ENCODE data around the gene CFDP1. TPM values are rescaled to one million over a fixed set of nuclear protein-coding genes. Genes with fewer than 3 reads are reported as not detected.

CFDP1 gene
- total RNA-seq, 1 experiment from 2014 or later = 97.6 TPM

DNA sequence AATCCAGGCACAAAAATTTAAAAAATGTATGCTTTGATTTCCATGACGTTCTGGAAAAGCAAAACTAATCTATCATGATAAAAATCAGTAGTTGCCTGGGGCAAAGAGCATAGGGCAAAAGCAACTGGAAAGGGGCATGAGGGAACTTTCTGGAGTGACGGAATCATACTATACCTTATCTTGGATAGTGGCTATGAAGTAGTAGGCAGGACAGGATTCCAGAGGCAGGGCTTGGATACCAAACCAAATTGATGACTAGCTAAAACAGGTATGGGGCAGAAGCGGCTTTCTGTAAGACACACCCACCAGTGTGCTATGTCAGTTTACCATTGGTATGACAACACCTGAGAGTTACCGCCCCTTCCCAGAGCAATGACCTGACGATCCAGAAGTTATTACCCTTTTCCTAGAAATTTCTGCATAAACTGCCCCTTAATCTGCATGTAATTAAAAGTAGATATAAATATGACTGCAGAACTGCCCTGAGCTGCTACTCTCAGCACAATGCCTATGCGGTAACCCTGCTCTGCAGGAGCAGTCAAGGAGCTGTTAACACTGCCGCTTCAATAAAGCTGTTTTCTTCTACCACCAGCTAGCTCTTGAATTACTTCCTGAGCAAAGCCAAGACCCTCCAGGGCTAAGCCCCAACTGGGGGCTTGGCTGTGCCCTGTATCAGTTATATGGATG lies 56.7 kb downstream of the CFDP1 start:
- Histone ChIP-seq H3K36me3 (ENCODE audit: insufficient read depth, low read length, poor library complexity, severe bottlenecking) (no peaks in the 10 kb centered on the region), H3K27me3 (replicated peaks; ENCODE audit: insufficient read depth, low read depth, low read length, poor library complexity) (no peaks in the 10 kb centered on the region), H3K4me3 (ENCODE audit: low read depth, low read length, poor library complexity, severe bottlenecking) (no peak overlapping the region), H3K4me1 (ENCODE audit: insufficient read depth, low read length, poor library complexity, severe bottlenecking) (peaks cover 34% of the 10 kb centered on the region), H3K9me3 (ENCODE audit: low read depth, low read length, poor library complexity, severe bottlenecking) (no peaks in the 10 kb centered on the region), H3K27ac (ENCODE audit: low read depth, low read length, poor library complexity, severe bottlenecking) (peak overlapping the region; percentile 17)
- BruUV-seq (replicated peaks) = no TSS peak
- TF ChIP-seq, protein P1, sequence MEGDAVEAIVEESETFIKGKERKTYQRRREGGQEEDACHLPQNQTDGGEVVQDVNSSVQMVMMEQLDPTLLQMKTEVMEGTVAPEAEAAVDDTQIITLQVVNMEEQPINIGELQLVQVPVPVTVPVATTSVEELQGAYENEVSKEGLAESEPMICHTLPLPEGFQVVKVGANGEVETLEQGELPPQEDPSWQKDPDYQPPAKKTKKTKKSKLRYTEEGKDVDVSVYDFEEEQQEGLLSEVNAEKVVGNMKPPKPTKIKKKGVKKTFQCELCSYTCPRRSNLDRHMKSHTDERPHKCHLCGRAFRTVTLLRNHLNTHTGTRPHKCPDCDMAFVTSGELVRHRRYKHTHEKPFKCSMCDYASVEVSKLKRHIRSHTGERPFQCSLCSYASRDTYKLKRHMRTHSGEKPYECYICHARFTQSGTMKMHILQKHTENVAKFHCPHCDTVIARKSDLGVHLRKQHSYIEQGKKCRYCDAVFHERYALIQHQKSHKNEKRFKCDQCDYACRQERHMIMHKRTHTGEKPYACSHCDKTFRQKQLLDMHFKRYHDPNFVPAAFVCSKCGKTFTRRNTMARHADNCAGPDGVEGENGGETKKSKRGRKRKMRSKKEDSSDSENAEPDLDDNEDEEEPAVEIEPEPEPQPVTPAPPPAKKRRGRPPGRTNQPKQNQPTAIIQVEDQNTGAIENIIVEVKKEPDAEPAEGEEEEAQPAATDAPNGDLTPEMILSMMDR (conservative IDR thresholded peaks at IDR 0.05; ENCODE audit: low read depth, low read length) = no peak
- no peak for TF ChIP-seq EZH2 (IDR thresholded peaks at IDR 0.05; ENCODE audit: borderline replicate concordance, low read depth, low read length, poor library complexity, severe bottlenecking)
- ChIA-PET POLR2A (ENCODE audit: low non-redundant PET) (interaction anchor here (0.6 kb wide), 1 partner anchor 71 kb away, joined by 4 read pairs; no protein-coding TSS in a partner anchor), CTCF (no interaction called here)
- intact Hi-C loops (cut with micrococcal nuclease; ENCODE audit: unreplicated experiment) = no loop called here
- no peak for DNase-seq (ENCODE audit: low spot score)

DNA sequence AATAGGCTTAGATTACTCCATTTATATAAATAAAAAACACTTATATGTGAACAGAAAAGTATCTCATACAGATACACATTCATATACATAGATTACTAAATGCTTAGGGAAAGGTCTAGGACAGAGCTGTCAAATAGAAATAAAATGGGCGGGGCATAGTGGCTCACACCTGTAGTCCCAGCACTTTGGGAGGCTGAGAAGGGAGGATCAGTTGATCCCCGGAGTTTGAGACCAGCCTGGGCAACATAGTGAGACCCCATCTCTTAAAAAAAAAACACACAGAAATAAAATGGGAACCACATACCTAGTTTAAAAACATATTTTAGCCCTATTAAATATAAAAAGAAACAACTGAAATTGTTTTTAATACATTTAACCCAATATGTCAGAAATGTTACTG lies 58.9 kb downstream of the CFDP1 start:
- ChIA-PET POLR2A (ENCODE audit: low non-redundant PET) (no interaction called here), CTCF (no interaction called here)
- no peak overlapping the region for H3K27ac ChIP-seq (ENCODE audit: low read depth, low read length, poor library complexity, severe bottlenecking)
- intact Hi-C loops (cut with micrococcal nuclease; ENCODE audit: unreplicated experiment) = no loop called here
- H3K4me1 ChIP-seq (ENCODE audit: insufficient read depth, low read length, poor library complexity, severe bottlenecking) = peaks cover 28% of the 10 kb centered on the region
- no peaks in the 10 kb centered on the region for H3K9me3 ChIP-seq (ENCODE audit: low read depth, low read length, poor library complexity, severe bottlenecking)
- BruUV-seq (replicated peaks) = no TSS peak
- TF ChIP-seq, protein P1 (conservative IDR thresholded peaks at IDR 0.05; ENCODE audit: low read depth, low read length) = no peak
- TF ChIP-seq EZH2 (IDR thresholded peaks at IDR 0.05; ENCODE audit: borderline replicate concordance, low read depth, low read length, poor library complexity, severe bottlenecking) = no peak
- DNase-seq (ENCODE audit: low spot score) = no peak
- H3K27me3 ChIP-seq (replicated peaks; ENCODE audit: insufficient read depth, low read depth, low read length, poor library complexity) = no peaks in the 10 kb centered on the region
- no peaks in the 10 kb centered on the region for H3K36me3 ChIP-seq (ENCODE audit: insufficient read depth, low read length, poor library complexity, severe bottlenecking)
- no peak overlapping the region for H3K4me3 ChIP-seq (ENCODE audit: low read depth, low read length, poor library complexity, severe bottlenecking)

DNA sequence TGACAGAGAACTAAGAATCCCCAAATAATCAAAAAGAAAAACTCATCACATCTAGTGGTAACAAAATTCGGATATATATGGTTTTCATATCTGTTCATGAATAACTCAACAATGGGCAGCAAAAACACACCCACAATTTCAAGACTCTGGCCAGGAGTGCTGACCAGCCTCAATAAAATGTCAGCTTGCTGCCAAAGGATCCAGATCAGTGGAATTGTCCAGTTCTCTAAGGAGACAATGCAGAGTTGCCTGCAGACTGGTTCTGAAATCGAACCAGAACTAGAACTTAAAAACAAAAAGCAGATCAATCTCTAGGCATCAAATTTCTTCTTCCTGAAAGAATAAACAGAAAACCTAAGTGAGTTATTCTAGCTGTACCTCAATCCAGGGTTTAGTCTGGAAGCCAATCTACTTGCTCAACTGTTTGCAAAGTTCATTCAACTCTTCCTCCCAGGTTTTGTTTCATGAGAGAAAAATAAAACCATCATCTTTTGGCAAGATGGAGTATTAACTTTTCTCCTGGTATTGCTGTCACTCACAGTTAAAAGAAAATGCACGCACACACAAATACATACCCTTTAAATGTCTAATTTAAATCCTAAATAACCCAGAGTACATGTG lies 61.0 kb downstream of the CFDP1 start:
- Histone ChIP-seq H3K27me3 (replicated peaks; ENCODE audit: insufficient read depth, low read depth, low read length, poor library complexity) (no peaks in the 10 kb centered on the region), H3K9me3 (ENCODE audit: low read depth, low read length, poor library complexity, severe bottlenecking) (no peaks in the 10 kb centered on the region), H3K4me1 (ENCODE audit: insufficient read depth, low read length, poor library complexity, severe bottlenecking) (peaks cover 7% of the 10 kb centered on the region), H3K4me3 (ENCODE audit: low read depth, low read length, poor library complexity, severe bottlenecking) (no peak overlapping the region), H3K36me3 (ENCODE audit: insufficient read depth, low read length, poor library complexity, severe bottlenecking) (no peaks in the 10 kb centered on the region), H3K27ac (ENCODE audit: low read depth, low read length, poor library complexity, severe bottlenecking) (no peak overlapping the region)
- DNase-seq (ENCODE audit: low spot score) = no peak
- intact Hi-C loops (cut with micrococcal nuclease; ENCODE audit: unreplicated experiment) = no loop called here
- CTCF ChIA-PET = interaction anchor here (0.5 kb wide), 1 partner anchor 14 kb away, joined by 3 read pairs; no protein-coding TSS in a partner anchor
- POLR2A ChIA-PET (ENCODE audit: low non-redundant PET) = no interaction called here
- BruUV-seq (replicated peaks) = no TSS peak
- no peak for TF ChIP-seq EZH2 (IDR thresholded peaks at IDR 0.05; ENCODE audit: borderline replicate concordance, low read depth, low read length, poor library complexity, severe bottlenecking)
